ENCODE data around the gene CAV1. TPM values are rescaled to one million over a fixed set of nuclear protein-coding genes. Genes with fewer than 3 reads are reported as not detected.

CAV1 gene
- total and polyA plus RNA-seq, 2 of the 4 experiments (the other 2 are of a cell fraction) = 1,592 to 1,808 TPM

GRCh38 chr7:116545411-116545993 lies 20.7 kb downstream of the CAV1 start:
- Histone ChIP-seq H2BK20ac (ENCODE audit: low read depth, low read length) (0 out of 2 replicates have a peak overlapping the region, but pooled peaks have one; percentile 48), H3K36me3 (ENCODE audit: control insufficient read depth, insufficient read depth, low read length) (peaks cover 32% of the 10 kb centered on the region), H3K9me1 (ENCODE audit: insufficient read depth, low read length) (peaks cover 35% of the 10 kb centered on the region), H3K14ac (replicated peaks; ENCODE audit: low read depth, low read length) (no peak overlapping the region), H3K4me3 (ENCODE audit: insufficient read depth, low read depth, low read length) (no peak overlapping the region), H3K23ac (ENCODE audit: low read depth, low read length) (no peak overlapping the region), H4K5ac (ENCODE audit: low read depth, low read length) (peak overlapping the region; percentile 40; the same call in 1 of the 2 replicates), H3K27me3 (ENCODE audit: control insufficient read depth, insufficient read depth, low read length) (no peaks in the 10 kb centered on the region), H2AK5ac (ENCODE audit: low read depth, low read length) (no peak overlapping the region), H3K4ac (ENCODE audit: low read depth, low read length) (no peak overlapping the region; the same call in 1 of the 2 replicates), H2AFZ (replicated peaks; ENCODE audit: low read length, poor library complexity) (no peak overlapping the region), H3K4me2 (ENCODE audit: low read depth, low read length) (peak overlapping the region; percentile 2; the same call in 1 of the 2 replicates), H2BK5ac (ENCODE audit: low read depth, low read length, poor library complexity, severe bottlenecking) (peak overlapping the region; percentile 95), H4K20me1 (ENCODE audit: insufficient read depth, low read length) (peaks cover 27% of the 10 kb centered on the region; the same call in 1 of the 2 replicates), H3K9me3 (ENCODE audit: control insufficient read depth, insufficient read depth, low read length) (no peaks in the 10 kb centered on the region), H2BK120ac (ENCODE audit: low read depth, low read length) (no peak overlapping the region), H2AK9ac (replicated peaks; ENCODE audit: low read depth, low read length, poor library complexity) (no peak overlapping the region), H3K9ac (ENCODE audit: low read depth, low read length) (no peak overlapping the region), H3K18ac (ENCODE audit: low read depth, low read length) (peak overlapping the region; percentile 72), H4K91ac (ENCODE audit: insufficient read depth, low read depth, low read length) (no peak overlapping the region; the same call in 1 of the 2 replicates), H2BK15ac (ENCODE audit: low read depth, low read length) (no peak overlapping the region), H3K27ac (ENCODE audit: insufficient read depth, low read length) (peak overlapping the region; percentile 53; the same call in 1 of the 2 replicates), H3K79me1 (ENCODE audit: low read depth in 1 of 2, low read length in 2 of 2) (peaks cover 37 to 86% of the 10 kb centered on the region in 2 experiments), H3K56ac (ENCODE audit: extremely low read depth, insufficient read depth, low read length) (no peak overlapping the region), H3K4me1 (ENCODE audit: control insufficient read depth, insufficient read depth, low read length) (peaks cover 35% of the 10 kb centered on the region), H4K8ac (ENCODE audit: low read depth in 2 of 2, low read length in 2 of 2) (no peak overlapping the region; a peak in 1 of 4 replicates)
- dilution Hi-C loops (cut with HindIII; ENCODE audit: low sequenced_read_pairs, unreplicated experiment) (no loop called here), in situ Hi-C loops (cut with MboI; ENCODE audit: low sequenced_read_pairs) (no loop called here), intact Hi-C loops (cut with micrococcal nuclease) (no loop called here)
- ATAC-seq (ENCODE audit: low read depth) (no peak), DNase-seq (peak; percentile 53)
- BruUV-seq (replicated peaks) = no TSS peak
- CTCF ChIA-PET = interaction anchor here (0.9 to 1.4 kb wide), 3 partner anchors 19 to 46 kb away, joined by 3 to 4 read pairs (median 3); no protein-coding TSS in a partner anchor
- TF ChIP-seq MXI1 (IDR thresholded peaks at IDR 0.05; ENCODE audit: borderline replicate concordance, low read depth, low read length) (no peak), RFX5 (IDR thresholded peaks at IDR 0.05; ENCODE audit: low read depth, low read length) (no peak)
- WGBS, 2 experiments (ENCODE audit: extremely low coverage in 2 of 2, insufficient read length in 1 of 2) = 67% methylated on average over 1 of the region's 6 CpGs; no CpG with 5 or more reads in 1 of the 2 experiments
- POLR2A ChIA-PET (ENCODE audit: unreplicated experiment) = no interaction called here
